Spleen (tissue), 7 donors: ENCODE data around the gene WSCD2.

ENCODE experiments used
- POLR2A ChIP-seq, 3 donors: fragments of 450-650 bp; IDR thresholded peaks; one replicate each; pipeline ENCODE4 v1.5.1; 2017; ENCODE audit warnings: antibody characterized with exemption in 3 of 3, mild to moderate bottlenecking in 1 of 3
- TF ChIP-seq, protein P1 (sequence below), 11 experiments: fragments of 200-600 bp in 7 of 11; fragments of 450-650 bp in 4 of 11; sonication (generic) in 4 of 11; IDR thresholded peaks in 8 of 11; conservative IDR thresholded peaks in 3 of 11; 1 replicate in 7 of 11; 2 replicates in 4 of 11; pipeline versions ENCODE4 v1.4.0 to v1.8.0; 2016 to 2021; ENCODE audit warnings: antibody characterized with exemption in 11 of 11, inconsistent platforms in 4 of 11, mild to moderate bottlenecking in 1 of 11
- donor health status: DM: no; HTN: no; CAD: no; lungs with moderate emphysema.
- donor health status: DM: no; HTN: no; CAD: no.
- donor health status: DM: no; HTN: no; CAD: no.

DNA sequence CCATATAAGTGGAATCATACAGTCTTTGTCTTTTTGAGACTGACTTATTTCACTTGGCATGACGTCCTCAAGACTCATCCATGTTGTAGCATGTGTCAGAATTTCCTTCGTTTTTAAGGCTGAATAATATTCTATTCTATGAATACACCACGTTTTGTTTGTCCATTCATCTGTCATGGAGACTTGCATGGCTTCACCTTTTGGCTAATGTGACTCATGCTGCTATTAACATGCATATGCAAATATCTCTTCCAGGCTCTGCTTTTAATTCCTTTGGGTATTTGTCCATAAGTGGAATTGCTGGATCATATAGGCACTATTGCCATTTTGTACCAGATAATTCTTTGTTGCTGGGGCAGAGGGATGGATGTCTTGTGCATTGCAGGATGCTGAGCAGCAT, 19.6 kb upstream of the WSCD2 start:
- TF ChIP-seq, protein P1, sequence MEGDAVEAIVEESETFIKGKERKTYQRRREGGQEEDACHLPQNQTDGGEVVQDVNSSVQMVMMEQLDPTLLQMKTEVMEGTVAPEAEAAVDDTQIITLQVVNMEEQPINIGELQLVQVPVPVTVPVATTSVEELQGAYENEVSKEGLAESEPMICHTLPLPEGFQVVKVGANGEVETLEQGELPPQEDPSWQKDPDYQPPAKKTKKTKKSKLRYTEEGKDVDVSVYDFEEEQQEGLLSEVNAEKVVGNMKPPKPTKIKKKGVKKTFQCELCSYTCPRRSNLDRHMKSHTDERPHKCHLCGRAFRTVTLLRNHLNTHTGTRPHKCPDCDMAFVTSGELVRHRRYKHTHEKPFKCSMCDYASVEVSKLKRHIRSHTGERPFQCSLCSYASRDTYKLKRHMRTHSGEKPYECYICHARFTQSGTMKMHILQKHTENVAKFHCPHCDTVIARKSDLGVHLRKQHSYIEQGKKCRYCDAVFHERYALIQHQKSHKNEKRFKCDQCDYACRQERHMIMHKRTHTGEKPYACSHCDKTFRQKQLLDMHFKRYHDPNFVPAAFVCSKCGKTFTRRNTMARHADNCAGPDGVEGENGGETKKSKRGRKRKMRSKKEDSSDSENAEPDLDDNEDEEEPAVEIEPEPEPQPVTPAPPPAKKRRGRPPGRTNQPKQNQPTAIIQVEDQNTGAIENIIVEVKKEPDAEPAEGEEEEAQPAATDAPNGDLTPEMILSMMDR (IDR thresholded peaks at IDR 0.05 in 8 of 11, conservative IDR thresholded peaks at IDR 0.05 in 3 of 11) = no peak
- no peak for TF ChIP-seq POLR2A (IDR thresholded peaks at IDR 0.05)
